Psoas muscle (tissue), 8 donors: ENCODE results near the gene FRMPD4. TPM values are rescaled to one million over a fixed set of nuclear protein-coding genes. Genes with fewer than 3 reads are reported as not detected.

ENCODE experiments used
- ATAC-seq, 4 donors: fragments of 200-7000 bp; cut with Tn5 transposase; one replicate each; pipeline ENCODE4 v1.9.1; 2020; ENCODE audit warnings: moderate library complexity in 3 of 4, mild to moderate bottlenecking in 2 of 4
- DNase-seq, 2 donors: peaks; one replicate each; pipeline ENCODE4 v3.0.0-alpha.2; 2020
- H3K27ac ChIP-seq: fragments of 200-600 bp; one replicate; pipeline ENCODE4 v1.8.0; 2022
- H3K27me3 ChIP-seq, 3 donors: fragments of 200-600 bp in 1 of 3; one replicate each; pipeline versions ENCODE4 v1.6.1 to v1.8.0; 2013 to 2022; ENCODE audit warnings: low read length in 2 of 3, mild to moderate bottlenecking in 2 of 3, moderate library complexity in 1 of 3; ENCODE audit not compliant: insufficient read depth in 3 of 3
- H3K36me3 ChIP-seq, 2 donors: fragments of 200-600 bp in 1 of 2; one replicate each; pipeline versions ENCODE4 v1.6.1 to v1.8.0; 2013 to 2022; ENCODE audit warnings: low read depth in 1 of 2, mild to moderate bottlenecking in 1 of 2, moderate library complexity in 1 of 2; ENCODE audit not compliant: insufficient read depth in 1 of 2
- H3K4me1 ChIP-seq: fragments of 200-600 bp; one replicate; pipeline ENCODE4 v1.8.0; 2022
- H3K4me3 ChIP-seq: fragments of 200-600 bp; one replicate; pipeline ENCODE4 v1.8.0; 2022; ENCODE audit warnings: mild to moderate bottlenecking
- H3K9me3 ChIP-seq: fragments of 200-600 bp; one replicate; pipeline ENCODE4 v1.8.0; 2022
- CTCF ChIP-seq: fragments of 200-600 bp; IDR thresholded peaks from one replicate; pipeline ENCODE4 v1.8.0; 2022; ENCODE audit warnings: antibody characterized with exemption
- WGBS, 3 donors: extraction: QIAGEN DNeasy Blood & Tissue Kit; methylation state at CpG; one replicate each; pipeline versions ENCODE4 v1.1.6 to v1.1.7; 2013; 5-methylcytosine and 5-hydroxymethylcytosine counted together
- intact Hi-C, 2 donors: fragments of 100-400 bp; cut with DNase I; formaldehyde crosslinking; loops; one replicate each; pipeline versions ENCODE4 v1.11.0 to v1.14.2; 2022
- polyA plus RNA-seq, 3 donors: library from polyadenylated mRNA; stranded (reverse); fragments of 200-250 nt; gene quantifications; one replicate each; pipeline ENCODE4 v1.2.3, GENCODE V29; 2013
- total RNA-seq, 4 donors: library from RNA; stranded (reverse); fragmentation: NEBNext Ultra II Directional in 2 of 4; extraction: Animal tissue kit (Norgen Biotek cat#: 25700) in 2 of 4; gene quantifications; one replicate each; pipeline versions ENCODE4 v1.2.1 to v1.2.4, GENCODE V29; 2021 to 2023
- donor health status: healthy with polysubstance abuse.
- donor health status: DM: no; HTN: no; CAD: no; lungs with moderate emphysema.
- donor health status: Bipolar disorder and iron deficiency.
- donor health status: healthy.
- donor health status: DM: yes; HTN: yes; CAD: no.
- donor health status: DM: no; HTN: no; CAD: no.
- donor health status: DM: no; HTN: no; CAD: no.
- donor health status: DM: yes; HTN: yes; CAD: no.

Gene FRMPD4
- total and polyA plus RNA-seq, 7 donors = 0.01 to 0.79 (median 0.06) TPM; not detected in 1

DNA sequence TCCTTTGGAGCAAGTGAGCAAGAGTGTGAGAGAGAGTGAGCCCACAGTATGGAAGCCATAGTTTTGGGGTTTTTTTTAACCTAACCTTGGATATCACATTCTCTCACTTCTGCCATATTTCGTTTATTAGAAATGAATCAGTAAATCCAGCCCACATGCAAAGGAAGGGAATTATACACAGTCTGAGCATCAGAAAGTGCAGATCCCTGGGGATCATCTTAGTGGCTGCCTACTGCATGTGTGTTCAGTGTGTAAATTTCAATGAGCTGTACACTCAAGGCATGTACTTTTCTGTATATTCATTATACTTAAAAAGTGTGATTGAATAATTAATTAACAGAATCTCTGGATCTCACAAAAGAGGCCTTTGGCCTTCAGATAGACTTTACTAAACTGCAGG lies 519.2 kb downstream of the FRMPD4 start:
- Histone ChIP-seq H3K9me3 (no peaks in the 10 kb centered on the region), H3K27me3 (peaks cover 0 to 3% (median 0%) of the 10 kb centered on the region in 3 donors), H3K36me3 (no peaks in the 10 kb centered on the region), H3K4me3 (no peak overlapping the region), H3K27ac (no peak overlapping the region), H3K4me1 (no peaks in the 10 kb centered on the region)
- ATAC-seq (no peak), DNase-seq (no peak)
- intact Hi-C loops = no loop called here
- 44 to 60% (median 51%) methylated on average over 1 of the region's 1 CpG for WGBS, 3 donors
- no peak for TF ChIP-seq CTCF

DNA sequence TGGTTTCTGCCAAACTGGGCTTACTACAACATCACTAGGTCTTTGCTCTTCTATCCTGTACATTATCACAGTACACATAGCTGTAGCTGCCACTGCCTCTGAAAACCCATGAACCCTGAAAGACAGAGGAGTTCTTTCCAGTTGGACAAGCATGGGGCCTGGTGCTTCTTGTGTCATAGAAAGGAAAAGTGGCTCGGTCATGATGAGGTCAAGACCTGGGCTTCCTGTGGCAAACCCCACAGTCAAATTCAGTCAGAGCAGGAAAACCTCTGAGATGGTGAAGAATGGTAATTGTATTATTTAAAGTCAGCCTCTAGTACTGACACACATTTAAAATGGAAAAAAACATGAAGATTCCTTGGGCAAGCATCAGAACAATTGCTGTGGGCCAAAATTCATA lies 519.6 kb downstream of the FRMPD4 start:
- Histone ChIP-seq H3K4me3 (no peak overlapping the region), H3K36me3 (no peaks in the 10 kb centered on the region), H3K4me1 (no peaks in the 10 kb centered on the region), H3K27ac (no peak overlapping the region), H3K9me3 (no peaks in the 10 kb centered on the region), H3K27me3 (peaks cover 0 to 3% (median 0%) of the 10 kb centered on the region in 3 donors)
- intact Hi-C loops = no loop called here
- TF ChIP-seq CTCF = no peak
- no peak for DNase-seq
- 59 to 69% (median 62%) methylated on average over 1 of the region's 1 CpG for WGBS, 3 donors
- ATAC-seq = no peak

GRCh38 chrX:12661464-12661863 lies 523.2 kb downstream of the FRMPD4 start:
- H3K27ac ChIP-seq = no peak overlapping the region
- no peaks in the 10 kb centered on the region for H3K36me3 ChIP-seq
- H3K4me3 ChIP-seq = no peak overlapping the region
- ATAC-seq (no peak), DNase-seq (no peak)
- intact Hi-C loops = no loop called here
- H3K27me3 ChIP-seq = no peaks in the 10 kb centered on the region
- peaks cover 1% of the 10 kb centered on the region for H3K9me3 ChIP-seq
- H3K4me1 ChIP-seq = no peaks in the 10 kb centered on the region
- 86 to 95% (median 86%) methylated on average over 2 of the region's 2 CpGs for WGBS, 3 donors
- no peak for TF ChIP-seq CTCF

GRCh38 chrX:12672367-12673106 lies 534.3 kb downstream of the FRMPD4 start:
- Histone ChIP-seq H3K36me3 (no peaks in the 10 kb centered on the region), H3K27me3 (no peaks in the 10 kb centered on the region), H3K4me3 (no peak overlapping the region), H3K9me3 (no peaks in the 10 kb centered on the region), H3K27ac (no peak overlapping the region), H3K4me1 (no peaks in the 10 kb centered on the region)
- WGBS, 3 donors = 76 to 87% (median 80%) methylated on average over 3 of the region's 3 CpGs
- intact Hi-C loops = no loop called here
- ATAC-seq (no peak), DNase-seq (no peak)
- TF ChIP-seq CTCF = no peak

DNA sequence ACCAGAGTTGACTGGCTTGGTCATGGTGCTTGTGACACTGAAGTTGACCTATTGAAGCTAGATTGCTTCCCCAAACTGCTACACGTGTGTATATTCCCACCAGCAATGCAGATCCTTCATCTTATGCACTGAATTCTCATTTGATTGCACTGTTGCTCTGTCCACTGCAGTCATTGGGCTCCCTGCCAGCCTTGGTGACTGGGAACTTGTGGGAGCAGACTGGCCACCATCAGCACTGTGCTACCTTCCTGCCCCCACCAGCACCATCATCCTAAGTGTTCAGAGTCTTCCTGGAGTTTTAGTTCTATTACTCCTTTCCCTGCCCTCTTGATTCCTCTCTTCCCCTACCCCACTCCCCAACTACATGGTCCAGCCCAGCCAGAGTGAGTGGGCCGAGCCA lies 535.2 kb downstream of the FRMPD4 start:
- Histone ChIP-seq H3K4me3 (no peak overlapping the region), H3K4me1 (no peaks in the 10 kb centered on the region), H3K36me3 (no peaks in the 10 kb centered on the region), H3K9me3 (no peaks in the 10 kb centered on the region), H3K27ac (no peak overlapping the region), H3K27me3 (no peaks in the 10 kb centered on the region)
- WGBS, 3 donors = 48 to 50% (median 50%) methylated on average over 2 of the region's 2 CpGs
- intact Hi-C loops = no loop called here
- DNase-seq (no peak), ATAC-seq (no peak)
- no peak for TF ChIP-seq CTCF
